K562 (cell line): ENCODE data around the gene CLIC3. TPM values are rescaled to one million over a fixed set of nuclear protein-coding genes. Genes with fewer than 3 reads are reported as not detected.

Experiments used
- HBP1 ChIP-seq: fragments of 450-650 bp; formaldehyde crosslinking; IDR thresholded peaks from 2 replicates; pipeline ENCODE4 v1.4.0; 2022; ENCODE audit warnings: missing genetic modification characterization
- HIVEP1 ChIP-seq: fragments of 250-450 bp; sonication (Bioruptor Pico); IDR thresholded peaks from 2 replicates; pipeline ENCODE4 v1.4.0; 2020; ENCODE audit warnings: mild to moderate bottlenecking
- HMG20B ChIP-seq: fragments of 250-450 bp; sonication (Bioruptor Pico); IDR thresholded peaks from 2 replicates; pipeline ENCODE4 v1.5.0; 2021; ENCODE audit warnings: mild to moderate bottlenecking
- JUND ChIP-seq, 2 experiments: IDR thresholded peaks; 2 replicates in 1 of 2; 3 replicates in 1 of 2; pipeline ENCODE4 v1.6.1; 2011; ENCODE audit warnings: borderline replicate concordance in 2 of 2, low read depth in 2 of 2, low read length in 2 of 2, improper control_type of control experiment in 1 of 2, missing biosample characterization in 1 of 2, missing genetic modification characterization in 1 of 2, missing genetic modification reagents in 1 of 2
- KDM1A ChIP-seq, 2 experiments: fragments of 450-650 bp; IDR thresholded peaks; 2 replicates each; pipeline ENCODE4 v1.6.1; 2016; ENCODE audit warnings: mild to moderate bottlenecking in 2 of 2
- MCM5 ChIP-seq: fragments of 450-650 bp; IDR thresholded peaks from 2 replicates; pipeline ENCODE4 v1.6.1; 2016; ENCODE audit warnings: low read depth
- MEF2D ChIP-seq: conservative IDR thresholded peaks from 2 replicates; pipeline ENCODE4 v1.6.1; 2016; ENCODE audit warnings: low read depth, missing genetic modification characterization, missing compliant biosample characterization
- NR4A1 ChIP-seq, 2 experiments: fragments of 250-450 bp in 1 of 2; fragments of 450-650 bp in 1 of 2; sonication (Bioruptor Pico) in 1 of 2; IDR thresholded peaks; 2 replicates each; pipeline versions ENCODE4 v1.4.0 to v1.6.1; 2016 to 2020; ENCODE audit warnings: mild to moderate bottlenecking in 2 of 2, missing compliant biosample characterization in 1 of 2, missing genetic modification characterization in 1 of 2, moderate library complexity in 1 of 2
- PHB2 ChIP-seq: fragments of 450-650 bp; IDR thresholded peaks from 2 replicates; pipeline ENCODE4 v1.6.1; 2017; ENCODE audit warnings: low read depth
- PKNOX1 ChIP-seq: fragments of 450-650 bp; IDR thresholded peaks from 2 replicates; pipeline ENCODE4 v1.6.1; 2016
- RBFOX2 ChIP-seq: fragments of 200-400 bp; formaldehyde crosslinking; IDR thresholded peaks from 2 replicates; pipeline ENCODE4 v1.6.1; 2017; ENCODE audit warnings: low read depth, mild to moderate bottlenecking, low read length, moderate library complexity
- SRSF9 ChIP-seq: fragments of 200-400 bp; formaldehyde crosslinking; IDR thresholded peaks from 2 replicates; pipeline ENCODE4 v1.6.1; 2017; ENCODE audit warnings: low read depth, low read length, borderline replicate concordance
- TFAP4 ChIP-seq: sonication (generic); formaldehyde crosslinking; IDR thresholded peaks from 2 replicates; pipeline ENCODE4 v1.8.0; 2022; ENCODE audit warnings: missing genetic modification reagents, mild to moderate bottlenecking, moderate library complexity, borderline replicate concordance
- TFE3 ChIP-seq: fragments of 450-650 bp; formaldehyde crosslinking; IDR thresholded peaks from 2 replicates; pipeline ENCODE4 v1.4.0; 2020; ENCODE audit warnings: mild to moderate bottlenecking, mixed read lengths
- TSC22D4 ChIP-seq: fragments of 450-650 bp; IDR thresholded peaks from 2 replicates; pipeline ENCODE4 v1.6.1; 2016; ENCODE audit warnings: missing genetic modification characterization, missing biosample characterization, control low read depth
- XRCC5 ChIP-seq: fragments of 200-400 bp; formaldehyde crosslinking; IDR thresholded peaks from 2 replicates; pipeline ENCODE4 v1.6.1; 2017; ENCODE audit warnings: low read depth, mild to moderate bottlenecking, low read length
- ZFP91 ChIP-seq: sonication (generic); formaldehyde crosslinking; IDR thresholded peaks from 2 replicates; pipeline ENCODE4 v1.8.0; 2022; ENCODE audit warnings: mild to moderate bottlenecking, missing genetic modification reagents
- ZNF444 ChIP-seq: fragments of 250-450 bp; sonication (Bioruptor Pico); IDR thresholded peaks from 2 replicates; pipeline ENCODE4 v1.4.0; 2020; ENCODE audit warnings: mild to moderate bottlenecking, moderate library complexity
- ZNF695 ChIP-seq: fragments of 450-650 bp; formaldehyde crosslinking; IDR thresholded peaks from 2 replicates; pipeline ENCODE4 v1.4.0; 2020; ENCODE audit warnings: mild to moderate bottlenecking, moderate library complexity
- ZNF696 ChIP-seq: fragments of 250-450 bp; sonication (Bioruptor Pico); conservative IDR thresholded peaks from 2 replicates; pipeline ENCODE4 v1.4.0; 2020; ENCODE audit warnings: mild to moderate bottlenecking, moderate library complexity
- polyA plus RNA-seq, 8 experiments: library from polyadenylated mRNA; depleted of rRNA in 4 of 8; stranded (reverse) in 5 of 8; unstranded in 3 of 8; fragments of >200 nt; fragmentation: Nextera tagmentation in 2 of 8; fragmentation: Illumina TruSeq in 1 of 8; extraction: Ambion mirVana in 2 of 8; extraction: Trizol in 1 of 8; gene quantifications; 2 replicates each; pipeline versions ENCODE4 v1.2.1 to v1.2.3, GENCODE V29; 2011 to 2014; ENCODE audit warnings: inconsistent platforms in 1 of 8, missing spikeins in 1 of 8
- total RNA-seq, 7 experiments: library from RNA; depleted of rRNA in 6 of 7; stranded (reverse); fragments of >200 nt in 6 of 7; fragmentation: Illumina TruSeq in 2 of 7; extraction: Trizol in 2 of 7; gene quantifications; 2 replicates each; pipeline versions ENCODE4 v1.2.1 to v1.2.3, GENCODE V29; 2011 to 2021; ENCODE audit warnings: low replicate concordance in 1 of 7

Gene CLIC3
- total and polyA plus RNA-seq, 9 of the 15 experiments (the other 6 are each of a cell fraction or from before 2014, with no cell fraction given): 0.27 to 0.29 TPM; not detected in 7

- no peak for TF ChIP-seq TFE3 (CRISPR knock-in tag)
- TF ChIP-seq PHB2: no peak
- no peak for TF ChIP-seq HMG20B
- TF ChIP-seq NR4A1 (CRISPR knock-in tag; IDR thresholded peaks at IDR 0.05): no peak; the same call in 1 of the 2 replicates
- no peak for TF ChIP-seq NR4A1 (tag; IDR thresholded peaks at IDR 0.05)
- no peak for TF ChIP-seq HBP1 (CRISPR knock-in tag)
- peak; percentile 82 for TF ChIP-seq RBFOX2
- peak; percentile 60 for TF ChIP-seq TFAP4 (CRISPR knock-in tag)
- TF ChIP-seq ZNF444 (CRISPR knock-in tag): no peak
- no peak for TF ChIP-seq ZNF695 (CRISPR knock-in tag)
- TF ChIP-seq KDM1A (IDR thresholded peaks at IDR 0.05): no peak
- no peak for TF ChIP-seq XRCC5
- no peak for TF ChIP-seq HIVEP1
- no peak for TF ChIP-seq MCM5
- no peak for TF ChIP-seq ZFP91 (CRISPR knock-in tag)
- no peak for TF ChIP-seq MEF2D (tag)
- TF ChIP-seq SRSF9: no peak
- TF ChIP-seq ZNF696 (CRISPR knock-in tag): no peak
- no peak for TF ChIP-seq PKNOX1
- 0 out of 2 replicates have a peak, but pooled peaks have one; percentile 6 for TF ChIP-seq JUND (IDR thresholded peaks at IDR 0.05; ENCODE audit: borderline replicate concordance, low read depth, low read length)
- no peak for TF ChIP-seq JUND (tag; IDR thresholded peaks at IDR 0.05; ENCODE audit: borderline replicate concordance, low read depth, low read length)
- TF ChIP-seq TSC22D4 (tag): no peak
Measured at GRCh38 chr9:136991993-136992818, 4.2 kb downstream of the CLIC3 start, which contains the start of gene PAXX (continued).
